Coronary artery (tissue), 2 donors: Measurements from ENCODE around the gene P2RY2.

Experiments used
- DNase-seq: peaks from one replicate; pipeline ENCODE4 v3.0.0-alpha.2; 2017; ENCODE audit warnings: low spot score
- H3K27ac ChIP-seq, 2 donors: fragments of 200-600 bp; sonication (generic); one replicate each; pipeline ENCODE4 v1.5.1; 2016 to 2019
- H3K4me3 ChIP-seq: fragments of 200-600 bp; sonication (generic); 2 replicates; pipeline ENCODE4 v1.5.1; 2016; ENCODE audit warnings: mild to moderate bottlenecking, moderate library complexity
- TF ChIP-seq, protein P1 (sequence below): fragments of 200-600 bp; sonication (generic); IDR thresholded peaks from one replicate; pipeline ENCODE4 v1.5.1; 2019; ENCODE audit warnings: antibody characterized with exemption

P2RY2 gene

GRCh38 chr11:73174495-73174791, 43.6 kb upstream of the P2RY2 start:
- TF ChIP-seq, protein P1, sequence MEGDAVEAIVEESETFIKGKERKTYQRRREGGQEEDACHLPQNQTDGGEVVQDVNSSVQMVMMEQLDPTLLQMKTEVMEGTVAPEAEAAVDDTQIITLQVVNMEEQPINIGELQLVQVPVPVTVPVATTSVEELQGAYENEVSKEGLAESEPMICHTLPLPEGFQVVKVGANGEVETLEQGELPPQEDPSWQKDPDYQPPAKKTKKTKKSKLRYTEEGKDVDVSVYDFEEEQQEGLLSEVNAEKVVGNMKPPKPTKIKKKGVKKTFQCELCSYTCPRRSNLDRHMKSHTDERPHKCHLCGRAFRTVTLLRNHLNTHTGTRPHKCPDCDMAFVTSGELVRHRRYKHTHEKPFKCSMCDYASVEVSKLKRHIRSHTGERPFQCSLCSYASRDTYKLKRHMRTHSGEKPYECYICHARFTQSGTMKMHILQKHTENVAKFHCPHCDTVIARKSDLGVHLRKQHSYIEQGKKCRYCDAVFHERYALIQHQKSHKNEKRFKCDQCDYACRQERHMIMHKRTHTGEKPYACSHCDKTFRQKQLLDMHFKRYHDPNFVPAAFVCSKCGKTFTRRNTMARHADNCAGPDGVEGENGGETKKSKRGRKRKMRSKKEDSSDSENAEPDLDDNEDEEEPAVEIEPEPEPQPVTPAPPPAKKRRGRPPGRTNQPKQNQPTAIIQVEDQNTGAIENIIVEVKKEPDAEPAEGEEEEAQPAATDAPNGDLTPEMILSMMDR: no peak
- H3K27ac ChIP-seq: peak overlapping the region; percentile 41 to 79
- no peak overlapping the region for H3K4me3 ChIP-seq
- DNase-seq: no peak

- peak overlapping the region; percentile 46 to 90 for H3K27ac ChIP-seq
- no peak overlapping the region for H3K4me3 ChIP-seq
- TF ChIP-seq, protein P1: no peak
- no peak for DNase-seq
These were observed 42.4 kb upstream of the P2RY2 start for GRCh38 chr11:73175551-73176144.

DNA sequence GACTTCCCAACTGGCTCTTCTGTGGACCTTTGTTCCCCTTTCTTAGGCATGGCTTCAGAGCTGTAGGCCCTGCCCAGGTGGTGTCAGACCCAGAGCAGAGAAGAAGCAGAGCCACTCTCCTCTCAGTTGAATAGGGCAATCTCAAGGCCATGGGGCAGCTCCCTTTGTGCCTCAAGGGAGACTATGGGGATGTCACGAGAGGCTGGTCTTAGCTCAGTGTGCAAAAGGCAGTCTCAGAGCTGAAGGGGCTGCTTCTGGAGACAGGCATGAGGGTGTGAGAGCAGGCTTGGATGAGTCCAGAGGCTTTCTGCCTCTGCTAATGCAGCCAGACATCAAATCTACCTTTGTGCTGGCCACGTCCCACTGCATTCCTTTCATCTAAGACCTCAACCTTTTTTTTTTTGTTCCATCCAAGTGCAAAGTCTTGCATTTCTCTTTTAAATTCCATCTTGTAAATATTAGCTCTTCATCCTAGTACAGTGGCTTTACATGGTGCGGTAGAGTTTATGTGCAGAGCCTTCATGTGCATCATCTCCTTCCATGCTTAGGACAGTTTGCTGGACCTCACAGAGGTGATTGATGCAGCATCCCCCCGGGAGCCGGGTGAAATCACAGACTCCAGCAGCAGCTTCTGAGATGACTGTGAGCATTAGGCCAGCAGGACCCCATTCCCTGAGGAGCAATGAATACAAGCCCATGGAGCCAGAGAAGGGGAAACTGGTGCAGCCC, 41.8 kb upstream of the P2RY2 start:
- H3K4me3 ChIP-seq: no peak overlapping the region
- TF ChIP-seq, protein P1: no peak
- peak overlapping the region; percentile 75 to 90 for H3K27ac ChIP-seq
- no peak for DNase-seq

- TF ChIP-seq, protein P1: no peak
- peak overlapping the region; percentile 75 to 90 for H3K27ac ChIP-seq
These were observed 41.3 kb upstream of the P2RY2 start for GRCh38 chr11:73176874-73177155.

GRCh38 chr11:73177380-73177777, 40.7 kb upstream of the P2RY2 start:
- peak; percentile 87 for DNase-seq
- no peak overlapping the region for H3K4me3 ChIP-seq
- H3K27ac ChIP-seq: peak overlapping the region; percentile 75 to 90
- TF ChIP-seq, protein P1: no peak

More at GRCh38 chr11:73176874-73177155, 41.3 kb upstream of the P2RY2 start:
- DNase-seq: no peak
- no peak overlapping the region for H3K4me3 ChIP-seq

- DNase-seq: peak; percentile 91
- TF ChIP-seq, protein P1: peak; percentile 69
- peak overlapping the region; percentile 75 to 90 for H3K27ac ChIP-seq
- peak overlapping the region; percentile 34 for H3K4me3 ChIP-seq
These were observed 40.1 kb upstream of the P2RY2 start for GRCh38 chr11:73177778-73178539.
